CD14-positive monocyte (primary cell): ENCODE data around the gene CLEC18B. TPM values are rescaled to one million over a fixed set of nuclear protein-coding genes. Genes with fewer than 3 reads are reported as not detected.
"Not testable (repeated sequence)": the region's sequence is repeated elsewhere in the genome, so short reads cannot be mapped to it uniquely, and the experiment has no call there.

Source experiments
- DNase-seq, 3 donors: peaks; one replicate each; pipeline ENCODE4 v3.0.0-alpha.2; 2011 to 2022
- H2AFZ ChIP-seq: 2 replicates; pipeline ENCODE4 v1.6.0; 2012; ENCODE audit warnings: mild to moderate bottlenecking, low read depth, low read length, inconsistent platforms; ENCODE audit not compliant: insufficient read depth, poor library complexity, severe bottlenecking
- H3K27ac ChIP-seq, 2 donors: 1 replicate in 1 of 2; 2 replicates in 1 of 2; pipeline ENCODE4 v1.5.1; 2012 to 2013; ENCODE audit warnings: low read length in 2 of 2, control low read depth in 1 of 2, inconsistent platforms in 1 of 2, low read depth in 1 of 2, mild to moderate bottlenecking in 1 of 2
- H3K27me3 ChIP-seq, 2 donors: one replicate each; pipeline versions ENCODE4 v1.6.0 to v1.6.1; 2011 to 2013; ENCODE audit warnings: low read length in 2 of 2; ENCODE audit not compliant: control insufficient read depth in 2 of 2, insufficient read depth in 2 of 2
- H3K36me3 ChIP-seq, 2 donors: replicated peaks in 1 of 2; 1 replicate in 1 of 2; 2 replicates in 1 of 2; pipeline versions ENCODE4 v1.5.1 to v1.6.1; 2012 to 2013; ENCODE audit warnings: low read length in 2 of 2, control low read depth in 1 of 2, inconsistent platforms in 1 of 2, mild to moderate bottlenecking in 1 of 2; ENCODE audit not compliant: insufficient read depth in 2 of 2, control insufficient read depth in 1 of 2
- H3K4me1 ChIP-seq, 2 donors: 1 replicate in 1 of 2; 2 replicates in 1 of 2; pipeline versions ENCODE4 v1.5.1 to v1.6.1; 2012 to 2013; ENCODE audit warnings: low read length in 2 of 2, control low read depth in 1 of 2, inconsistent platforms in 1 of 2, mild to moderate bottlenecking in 1 of 2, moderate library complexity in 1 of 2; ENCODE audit not compliant: insufficient read depth in 2 of 2, control insufficient read depth in 1 of 2
- H3K4me2 ChIP-seq: replicated peaks from 2 replicates; pipeline ENCODE3; 2012; ENCODE audit warnings: low read length, moderate library complexity, mild to moderate bottlenecking; ENCODE audit not compliant: poor library complexity, severe bottlenecking; ENCODE audit errors: extremely low read depth
- H3K4me3 ChIP-seq, 3 experiments: fragments of 200-600 bp in 1 of 3; sonication (generic) in 1 of 3; replicated peaks in 1 of 3; 1 replicate in 2 of 3; 2 replicates in 1 of 3; pipeline ENCODE4 v1.5.1; 2011 to 2013; ENCODE audit warnings: low read length in 3 of 3, mild to moderate bottlenecking in 3 of 3, control low read depth in 2 of 3, low read depth in 2 of 3, inconsistent platforms in 1 of 3, moderate library complexity in 1 of 3
- H3K79me2 ChIP-seq: 2 replicates; pipeline ENCODE4 v1.6.0; 2012; ENCODE audit warnings: mild to moderate bottlenecking, control low read depth, inconsistent platforms, low read length, moderate library complexity; ENCODE audit not compliant: insufficient read depth
- H3K9ac ChIP-seq: 2 replicates; pipeline ENCODE4 v1.6.0; 2017; ENCODE audit warnings: low read length, mild to moderate bottlenecking; ENCODE audit not compliant: insufficient read depth, poor library complexity, severe bottlenecking
- H3K9me3 ChIP-seq, 2 donors: replicated peaks in 1 of 2; 1 replicate in 1 of 2; 2 replicates in 1 of 2; pipeline versions ENCODE4 v1.5.1 to v1.6.1; 2012 to 2013; ENCODE audit warnings: low read length in 2 of 2, control low read depth in 1 of 2; ENCODE audit not compliant: control insufficient read depth in 1 of 2, insufficient read depth in 1 of 2
- H4K20me1 ChIP-seq: 2 replicates; pipeline ENCODE4 v1.6.0; 2012; ENCODE audit warnings: mild to moderate bottlenecking, low read length, control low read depth, moderate library complexity; ENCODE audit not compliant: insufficient read depth
- H3K27ac Mint-ChIP-seq, 7 donors: one replicate each; pipeline ENCODE4 v1.8.0; 2020; ENCODE audit warnings: mild to moderate bottlenecking in 7 of 7, mixed read lengths in 7 of 7, moderate library complexity in 6 of 7, inconsistent platforms in 2 of 7
- H3K27me3 Mint-ChIP-seq, 3 donors: one replicate each; pipeline ENCODE4 v1.8.0; 2021 to 2022; ENCODE audit warnings: low read depth in 3 of 3, mild to moderate bottlenecking in 3 of 3, mixed read lengths in 3 of 3, moderate library complexity in 3 of 3, inconsistent platforms in 1 of 3
- H3K36me3 Mint-ChIP-seq, 2 donors: one replicate each; pipeline ENCODE4 v1.8.0; 2020; ENCODE audit warnings: mixed read lengths in 2 of 2, inconsistent platforms in 1 of 2, mild to moderate bottlenecking in 1 of 2
- H3K4me1 Mint-ChIP-seq: one replicate; pipeline ENCODE4 v1.8.0; 2020; ENCODE audit warnings: mild to moderate bottlenecking, mixed read lengths
- H3K4me3 Mint-ChIP-seq, 2 donors: one replicate each; pipeline ENCODE4 v1.8.0; 2020; ENCODE audit warnings: mild to moderate bottlenecking in 2 of 2, mixed read lengths in 2 of 2, moderate library complexity in 1 of 2
- H3K9me3 Mint-ChIP-seq, 7 donors: one replicate each; pipeline ENCODE4 v1.8.0; 2020 to 2022; ENCODE audit warnings: mixed read lengths in 7 of 7, mild to moderate bottlenecking in 6 of 7, moderate library complexity in 6 of 7, inconsistent platforms in 2 of 7
- whole genome bisulfite sequencing: methylation state at CpG from one replicate; pipeline ENCODE4 v1.1.5; 2013; ENCODE audit warnings: missing lambda C conversion rate; ENCODE audit not compliant: insufficient coverage; 5-methylcytosine and 5-hydroxymethylcytosine counted together
- intact Hi-C, 2 donors: fragments of 100-400 bp; cut with micrococcal nuclease; formaldehyde crosslinking; loops; one replicate each; pipeline versions ENCODE4 v1.15.0 to v1.15.1; 2023
- polyA plus RNA-seq, 3 donors: library from polyadenylated mRNA; depleted of rRNA in 1 of 3; unstranded in 2 of 3; stranded (reverse) in 1 of 3; fragments of 300-500 nt in 2 of 3; fragments of >200 nt in 1 of 3; fragmentation: Illumina TruSeq in 2 of 3; gene quantifications; 1 replicate in 2 of 3; 2 replicates in 1 of 3; pipeline ENCODE4 v1.2.3, GENCODE V29; 2012 to 2021

Gene CLEC18B
- polyA plus RNA-seq, 3 donors: 1.5 TPM; not detected in 2

DNA sequence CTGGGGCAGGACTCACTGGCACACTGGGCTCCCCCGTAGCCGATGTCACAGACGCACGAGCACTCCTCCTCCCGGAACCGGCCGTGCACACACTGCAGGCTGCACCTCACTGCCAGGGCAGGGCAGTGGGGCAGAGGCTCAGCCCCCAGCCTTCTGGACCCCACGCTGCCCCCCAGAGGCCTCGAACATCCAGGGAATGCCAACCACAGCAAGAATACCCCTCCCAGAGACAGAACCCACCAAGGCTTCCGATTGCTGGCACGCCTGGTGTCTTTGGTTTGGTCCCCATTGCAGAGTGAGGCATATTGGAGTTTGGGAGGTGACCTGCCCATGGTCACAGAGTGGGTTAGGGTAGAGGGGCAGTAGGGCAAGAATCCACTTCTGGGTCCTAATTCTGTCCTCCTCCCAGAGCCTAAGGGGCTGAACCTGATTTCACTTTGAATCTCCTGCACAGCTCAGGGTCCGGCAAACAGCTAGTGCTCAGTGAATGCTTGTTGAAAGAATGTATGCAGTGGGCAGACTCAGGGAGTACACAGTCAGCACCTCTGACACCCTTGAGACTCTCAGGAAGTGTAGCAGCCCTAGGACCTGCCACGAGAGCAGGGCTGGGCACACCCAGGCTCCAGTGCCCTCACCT is 9.0 kb downstream of the CLEC18B start:
- H3K4me2 ChIP-seq, H3K79me2 ChIP-seq, intact Hi-C loops, H3K9ac ChIP-seq, H3K27me3 ChIP-seq, H3K4me1 Mint-ChIP-seq, H3K4me3 ChIP-seq, H3K9me3 ChIP-seq, H2AFZ ChIP-seq, DNase-seq, H3K4me1 ChIP-seq, H4K20me1 ChIP-seq, H3K36me3 Mint-ChIP-seq, H3K9me3 Mint-ChIP-seq, H3K27ac Mint-ChIP-seq, H3K36me3 ChIP-seq, H3K27me3 Mint-ChIP-seq, H3K27ac ChIP-seq, H3K4me3 Mint-ChIP-seq: not testable (repeated sequence)
- no CpG with 5 or more reads among the region's 13 CpGs for WGBS

DNA sequence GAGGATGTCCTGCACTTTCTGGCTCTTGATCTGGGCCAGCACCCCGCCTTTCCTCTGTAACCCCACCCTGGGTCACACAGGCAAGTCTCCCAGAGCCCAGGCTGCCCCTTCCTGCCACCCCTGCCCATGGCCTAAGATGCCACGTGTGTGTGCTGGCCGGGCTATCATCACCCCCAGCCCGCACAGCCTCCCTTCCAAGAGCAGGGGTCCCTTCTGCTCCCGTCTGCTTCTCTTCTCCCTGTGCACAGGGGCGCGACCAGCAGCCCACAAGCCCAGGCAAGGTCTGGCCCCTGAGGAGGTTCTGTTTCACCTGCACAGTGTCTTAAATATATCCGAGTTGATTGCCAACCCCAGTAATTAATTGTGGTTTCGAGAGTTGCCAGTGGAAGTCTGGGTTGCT is 10.3 kb downstream of the CLEC18B start:
- H3K27me3 Mint-ChIP-seq, H3K27ac ChIP-seq, H3K4me3 ChIP-seq, H3K9me3 ChIP-seq, H3K36me3 ChIP-seq, intact Hi-C loops, H4K20me1 ChIP-seq, H3K27ac Mint-ChIP-seq, H3K4me1 ChIP-seq, H3K36me3 Mint-ChIP-seq, H3K27me3 ChIP-seq, H3K9me3 Mint-ChIP-seq, DNase-seq, H3K4me3 Mint-ChIP-seq, H2AFZ ChIP-seq, H3K4me2 ChIP-seq, H3K79me2 ChIP-seq, H3K4me1 Mint-ChIP-seq, H3K9ac ChIP-seq: not testable (repeated sequence)
- no CpG with 5 or more reads among the region's 9 CpGs for WGBS

DNA sequence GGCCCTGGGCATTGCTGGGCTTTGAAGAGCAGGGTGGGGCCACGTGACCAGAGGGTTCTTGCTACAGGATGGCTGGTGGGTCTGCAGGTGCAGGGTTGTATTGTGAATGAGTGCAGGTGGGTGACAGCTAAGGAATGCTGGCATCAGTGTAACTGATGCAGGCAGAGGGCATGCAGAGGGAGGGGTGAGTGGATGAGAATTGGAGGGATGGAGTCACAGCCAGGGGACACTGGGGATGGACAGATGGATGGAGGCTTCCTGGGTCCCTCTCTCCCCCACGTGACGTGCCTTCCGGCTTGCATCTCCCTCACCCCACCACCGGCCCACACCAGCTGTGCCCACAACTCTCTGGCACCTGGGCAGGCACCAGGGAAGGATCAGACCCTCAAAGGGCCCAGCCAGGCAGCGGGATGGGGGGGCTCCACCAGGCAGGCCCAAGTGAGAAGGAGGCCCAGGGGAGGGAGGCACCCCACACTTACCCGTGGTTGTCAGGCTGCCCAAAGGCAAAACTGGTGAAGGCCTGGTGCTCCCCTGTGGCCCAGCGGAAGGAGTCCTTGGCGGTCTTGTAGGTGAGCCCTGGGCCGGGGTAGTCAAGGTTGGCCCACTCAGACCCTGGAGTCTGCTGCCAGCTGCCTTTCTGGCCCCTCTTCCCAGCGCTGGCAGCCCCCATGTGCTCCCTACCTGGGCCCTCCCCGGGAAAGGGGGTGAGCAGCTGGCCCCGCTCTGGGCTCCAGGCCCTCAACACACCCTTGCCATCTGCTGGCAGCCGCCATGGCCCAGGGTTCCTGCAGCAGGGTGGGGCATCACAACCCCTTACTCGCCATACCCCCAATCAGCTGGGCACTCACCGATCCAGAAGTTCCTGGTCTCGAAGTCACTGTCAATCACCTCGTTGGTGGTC is 11.0 kb downstream of the CLEC18B start:
- H2AFZ ChIP-seq: not testable (repeated sequence)

DNA sequence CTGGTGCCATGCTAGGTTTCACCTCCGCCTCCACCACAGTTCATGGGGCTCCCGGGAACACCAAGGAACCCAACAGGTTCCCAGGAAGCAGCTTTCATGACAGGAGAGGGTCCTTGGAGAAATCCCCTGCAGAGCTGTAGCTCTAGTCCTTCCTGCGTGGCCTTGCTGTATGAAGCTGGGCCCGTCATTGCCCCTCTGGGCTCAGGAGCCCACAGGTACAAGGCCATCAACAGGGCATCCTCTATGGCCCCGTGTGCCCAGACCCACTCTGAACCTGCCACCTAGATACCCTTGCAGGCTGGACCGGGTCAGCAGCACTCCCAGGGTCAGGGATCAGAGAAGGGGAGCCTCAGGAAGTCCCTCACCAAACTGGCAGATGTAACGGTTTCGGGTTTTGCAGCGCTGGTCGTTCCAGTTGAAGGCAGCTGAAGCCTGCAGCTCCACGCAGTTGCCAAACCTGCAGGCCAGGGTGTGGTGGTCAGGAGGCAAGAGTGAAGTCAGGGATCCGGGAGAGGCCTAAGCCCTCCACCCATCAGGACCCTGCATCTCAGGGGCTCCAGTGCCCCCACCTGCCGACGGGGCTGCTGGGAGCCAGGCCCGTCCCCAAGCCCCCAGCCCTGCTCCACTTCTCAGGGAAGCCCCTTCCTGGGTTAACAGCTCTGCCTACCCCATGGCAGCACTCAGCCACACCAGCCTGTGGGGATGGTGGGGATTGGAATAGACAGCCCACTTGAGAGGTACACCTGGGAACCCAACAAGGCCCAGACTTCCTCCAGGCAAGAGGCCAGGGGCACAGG is 11.9 kb downstream of the CLEC18B start:
- H3K36me3 Mint-ChIP-seq, H3K27me3 Mint-ChIP-seq, H3K27me3 ChIP-seq, H2AFZ ChIP-seq, DNase-seq, H3K9me3 Mint-ChIP-seq, H3K9me3 ChIP-seq, H3K27ac ChIP-seq, H3K4me1 ChIP-seq, H3K27ac Mint-ChIP-seq, H3K4me3 Mint-ChIP-seq, H3K36me3 ChIP-seq, H3K4me3 ChIP-seq, H3K9ac ChIP-seq, H3K4me2 ChIP-seq, H3K4me1 Mint-ChIP-seq, intact Hi-C loops, H3K79me2 ChIP-seq, H4K20me1 ChIP-seq: not testable (repeated sequence)
- no CpG with 5 or more reads among the region's 15 CpGs for WGBS

More for the DNA sequence above, 11.0 kb downstream of the CLEC18B start:
- DNase-seq, H3K9me3 ChIP-seq, H3K4me1 Mint-ChIP-seq, H3K27ac ChIP-seq, H3K4me3 Mint-ChIP-seq, H3K36me3 ChIP-seq, H3K4me3 ChIP-seq, H3K4me1 ChIP-seq, H3K27me3 ChIP-seq, H3K36me3 Mint-ChIP-seq, H3K4me2 ChIP-seq, H3K79me2 ChIP-seq, H3K9me3 Mint-ChIP-seq, H3K27me3 Mint-ChIP-seq, intact Hi-C loops, H4K20me1 ChIP-seq, H3K9ac ChIP-seq, H3K27ac Mint-ChIP-seq: not testable (repeated sequence)
- WGBS: no CpG with 5 or more reads among the region's 18 CpGs
